Stimulated activated CD8-positive, alpha-beta memory T cell treated with anti-CD3 and anti-CD28 coated beads, Interleukin-15, amount 100 ng/mL, for 24 hours (primary cell): ENCODE measurements around the gene DNAH10.

Experiments
- DNase-seq: peaks from one replicate; pipeline ENCODE4 v3.0.0-alpha.2; 2020; ENCODE audit warnings: low read depth

The DNAH10 gene

GRCh38 chr12:123886258-123886657 is 124.2 kb downstream of the DNAH10 start:
- DNase-seq: no peak

GRCh38 chr12:123886931-123887582 is 125.0 kb downstream of the DNAH10 start:
- no peak for DNase-seq

- no peak for DNase-seq
Measured at GRCh38 chr12:123888989-123889388, 126.9 kb downstream of the DNAH10 start.

- no peak for DNase-seq
Measured at GRCh38 chr12:123889848-123890535, 127.9 kb downstream of the DNAH10 start.

GRCh38 chr12:123890536-123890902 is 128.4 kb downstream of the DNAH10 start:
- DNase-seq: no peak

GRCh38 chr12:123891011-123891410 is 128.9 kb downstream of the DNAH10 start:
- DNase-seq: no peak

GRCh38 chr12:123891516-123892179 is 129.5 kb downstream of the DNAH10 start:
- DNase-seq: no peak

- no peak for DNase-seq
Measured at GRCh38 chr12:123892180-123892559, 130.1 kb downstream of the DNAH10 start.

- DNase-seq: no peak
Measured at GRCh38 chr12:123892853-123893252, 130.8 kb downstream of the DNAH10 start.

- DNase-seq: no peak
Measured at GRCh38 chr12:123893276-123893675, 131.2 kb downstream of the DNAH10 start.

- DNase-seq: no peak
Measured at GRCh38 chr12:123894823-123895345, 132.8 kb downstream of the DNAH10 start.

- DNase-seq: no peak
Measured at GRCh38 chr12:123895451-123895850, 133.3 kb downstream of the DNAH10 start.

- DNase-seq: no peak
Measured at GRCh38 chr12:123896767-123897166, 134.7 kb downstream of the DNAH10 start.

GRCh38 chr12:123897221-123897620 is 135.1 kb downstream of the DNAH10 start:
- no peak for DNase-seq

GRCh38 chr12:123898673-123899072 is 136.6 kb downstream of the DNAH10 start:
- DNase-seq: no peak

- DNase-seq: no peak
Measured at GRCh38 chr12:123899368-123899767, 137.3 kb downstream of the DNAH10 start.

GRCh38 chr12:123900871-123901376 is 138.8 kb downstream of the DNAH10 start:
- DNase-seq: no peak

- DNase-seq: no peak
Measured at GRCh38 chr12:123902821-123903220, 140.7 kb downstream of the DNAH10 start.

- no peak for DNase-seq
Measured at GRCh38 chr12:123903301-123904065, 141.4 kb downstream of the DNAH10 start.

- DNase-seq: peak; percentile 28
Measured at GRCh38 chr12:123905319-123905925, 143.3 kb downstream of the DNAH10 start.

- no peak for DNase-seq
Measured at GRCh38 chr12:123906711-123907420, 144.8 kb downstream of the DNAH10 start.
